Esophagus muscularis mucosa (tissue), 3 donors: ENCODE results near the gene MBTD1.

Experiments
- CTCF ChIP-seq, 3 experiments: fragments of 200-600 bp in 2 of 3; fragments of 450-650 bp in 1 of 3; sonication (generic) in 2 of 3; IDR thresholded peaks; one replicate each; pipeline ENCODE4 v1.5.1; 2017 to 2019; ENCODE audit warnings: antibody characterized with exemption in 3 of 3, mild to moderate bottlenecking in 2 of 3, moderate library complexity in 1 of 3
- POLR2A ChIP-seq: fragments of 450-650 bp; IDR thresholded peaks from one replicate; pipeline ENCODE4 v1.6.1; 2017; ENCODE audit warnings: antibody characterized with exemption, moderate library complexity, mild to moderate bottlenecking, low read depth

- TF ChIP-seq CTCF (IDR thresholded peaks at IDR 0.05) (no peak), POLR2A (no peak)
These were observed 41.9 kb downstream of the MBTD1 start for GRCh38 chr17:51217946-51218345.
